ENCODE data around the gene MIOX. TPM values are rescaled to one million over a fixed set of nuclear protein-coding genes. Genes with fewer than 3 reads are reported as not detected.

MIOX gene
- total and polyA plus RNA-seq, 2 of the 13 experiments (the other 11 are each of a cell fraction or from before 2014, with no cell fraction given) = 1.5 to 2.9 TPM

DNA sequence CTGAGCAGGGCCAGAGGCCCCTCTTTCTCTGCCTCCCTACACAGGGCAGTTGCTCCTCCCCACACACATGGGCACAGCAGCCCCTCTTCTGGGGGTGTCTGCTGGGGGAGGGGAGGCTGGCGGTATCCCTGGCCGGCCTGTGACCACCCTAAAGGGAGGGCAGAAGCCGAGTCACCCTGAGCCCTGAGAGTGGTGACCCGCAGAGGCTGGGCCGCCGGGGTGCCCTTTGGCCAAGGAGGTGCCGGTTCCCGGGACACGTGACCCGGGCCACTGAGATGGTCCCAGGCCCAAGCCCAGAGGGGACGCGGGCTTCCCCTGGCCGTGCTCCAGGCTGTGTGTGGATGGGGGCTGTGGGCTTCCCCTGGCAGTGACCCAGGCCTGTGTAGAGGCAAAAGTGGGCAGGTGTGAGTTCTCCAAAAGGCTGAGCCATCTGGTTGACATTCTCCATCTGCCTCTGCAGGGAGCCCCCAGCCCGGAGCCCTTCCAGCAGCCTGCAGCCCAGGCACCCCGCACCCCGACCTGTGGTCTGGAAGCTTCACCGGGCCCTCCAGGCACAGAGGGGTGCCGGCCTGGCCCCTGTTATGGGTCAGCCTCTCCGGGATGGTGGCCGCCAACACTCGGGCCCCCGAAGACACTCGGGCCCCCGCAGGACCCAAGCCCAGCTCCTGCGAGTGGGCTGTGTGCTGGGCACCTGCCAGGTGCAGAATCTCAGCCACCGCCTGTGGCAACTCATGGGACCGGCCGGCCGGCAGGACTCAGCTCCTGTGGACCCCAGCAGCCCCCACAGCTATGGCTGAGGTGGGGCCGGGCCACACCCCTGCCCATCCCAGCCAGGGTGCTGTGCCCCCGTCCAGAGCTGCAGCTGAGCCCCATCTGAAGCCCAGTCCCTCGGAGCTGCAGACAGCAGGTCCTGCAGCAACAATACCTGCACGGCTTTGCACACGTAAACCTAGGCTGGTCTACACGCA lies 4.3 kb upstream of the MIOX start (continued):
- TF ChIP-seq, protein P1, sequence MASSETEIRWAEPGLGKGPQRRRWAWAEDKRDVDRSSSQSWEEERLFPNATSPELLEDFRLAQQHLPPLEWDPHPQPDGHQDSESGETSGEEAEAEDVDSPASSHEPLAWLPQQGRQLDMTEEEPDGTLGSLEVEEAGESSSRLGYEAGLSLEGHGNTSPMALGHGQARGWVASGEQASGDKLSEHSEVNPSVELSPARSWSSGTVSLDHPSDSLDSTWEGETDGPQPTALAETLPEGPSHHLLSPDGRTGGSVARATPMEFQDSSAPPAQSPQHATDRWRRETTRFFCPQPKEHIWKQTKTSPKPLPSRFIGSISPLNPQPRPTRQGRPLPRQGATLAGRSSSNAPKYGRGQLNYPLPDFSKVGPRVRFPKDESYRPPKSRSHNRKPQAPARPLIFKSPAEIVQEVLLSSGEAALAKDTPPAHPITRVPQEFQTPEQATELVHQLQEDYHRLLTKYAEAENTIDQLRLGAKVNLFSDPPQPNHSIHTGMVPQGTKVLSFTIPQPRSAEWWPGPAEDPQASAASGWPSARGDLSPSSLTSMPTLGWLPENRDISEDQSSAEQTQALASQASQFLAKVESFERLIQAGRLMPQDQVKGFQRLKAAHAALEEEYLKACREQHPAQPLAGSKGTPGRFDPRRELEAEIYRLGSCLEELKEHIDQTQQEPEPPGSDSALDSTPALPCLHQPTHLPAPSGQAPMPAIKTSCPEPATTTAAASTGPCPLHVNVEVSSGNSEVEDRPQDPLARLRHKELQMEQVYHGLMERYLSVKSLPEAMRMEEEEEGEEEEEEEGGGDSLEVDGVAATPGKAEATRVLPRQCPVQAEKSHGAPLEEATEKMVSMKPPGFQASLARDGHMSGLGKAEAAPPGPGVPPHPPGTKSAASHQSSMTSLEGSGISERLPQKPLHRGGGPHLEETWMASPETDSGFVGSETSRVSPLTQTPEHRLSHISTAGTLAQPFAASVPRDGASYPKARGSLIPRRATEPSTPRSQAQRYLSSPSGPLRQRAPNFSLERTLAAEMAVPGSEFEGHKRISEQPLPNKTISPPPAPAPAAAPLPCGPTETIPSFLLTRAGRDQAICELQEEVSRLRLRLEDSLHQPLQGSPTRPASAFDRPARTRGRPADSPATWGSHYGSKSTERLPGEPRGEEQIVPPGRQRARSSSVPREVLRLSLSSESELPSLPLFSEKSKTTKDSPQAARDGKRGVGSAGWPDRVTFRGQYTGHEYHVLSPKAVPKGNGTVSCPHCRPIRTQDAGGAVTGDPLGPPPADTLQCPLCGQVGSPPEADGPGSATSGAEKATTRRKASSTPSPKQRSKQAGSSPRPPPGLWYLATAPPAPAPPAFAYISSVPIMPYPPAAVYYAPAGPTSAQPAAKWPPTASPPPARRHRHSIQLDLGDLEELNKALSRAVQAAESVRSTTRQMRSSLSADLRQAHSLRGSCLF (CRISPR knock-in tag; IDR thresholded peaks at IDR 0.05; ENCODE audit: borderline replicate concordance) = no peak
- TF ChIP-seq HMG20B (CRISPR knock-in tag; conservative IDR thresholded peaks at IDR 0.05) (no peak), ARHGAP35 (CRISPR knock-in tag; IDR thresholded peaks at IDR 0.05; ENCODE audit: borderline replicate concordance) (no peak), THYN1 (CRISPR knock-in tag; IDR thresholded peaks at IDR 0.05; ENCODE audit: borderline replicate concordance, low read depth) (0 out of 2 replicates have a peak, but pooled peaks have one; percentile 51), ZBTB7B (CRISPR knock-in tag; IDR thresholded peaks at IDR 0.05) (no peak), ZNF543 (CRISPR knock-in tag; IDR thresholded peaks at IDR 0.05) (no peak), ZFX (CRISPR knock-in tag; IDR thresholded peaks at IDR 0.05; ENCODE audit: low read depth) (peak; percentile 48; the same call in 1 of the 2 replicates), NCOA2 (CRISPR knock-in tag; IDR thresholded peaks at IDR 0.05) (0 out of 2 replicates have a peak, but pooled peaks have one; percentile 17), MXI1 (IDR thresholded peaks at IDR 0.05; ENCODE audit: borderline replicate concordance, low read depth, low read length) (no peak), ZSCAN25 (CRISPR knock-in tag; IDR thresholded peaks at IDR 0.05) (no peak), LCORL (IDR thresholded peaks at IDR 0.05) (no peak), LCORL (CRISPR knock-in tag; IDR thresholded peaks at IDR 0.05) (0 out of 2 replicates have a peak, but pooled peaks have one; percentile 32), KLF13 (CRISPR knock-in tag; IDR thresholded peaks at IDR 0.05) (no peak), ZNF841 (CRISPR knock-in tag; IDR thresholded peaks at IDR 0.05; ENCODE audit: borderline replicate concordance) (no peak), YEATS2 (CRISPR knock-in tag; IDR thresholded peaks at IDR 0.05; ENCODE audit: borderline replicate concordance) (no peak), TAF1 (CRISPR knock-in tag; IDR thresholded peaks at IDR 0.05) (no peak), ISX (CRISPR knock-in tag; conservative IDR thresholded peaks at IDR 0.05) (no peak), ZNF282 (IDR thresholded peaks at IDR 0.05; ENCODE audit: partially characterized antibody) (no peak), TCF12 (IDR thresholded peaks at IDR 0.05) (no peak), TCF12 (CRISPR knock-in tag; IDR thresholded peaks at IDR 0.05) (no peak)
- TF ChIP-seq, protein P2, sequence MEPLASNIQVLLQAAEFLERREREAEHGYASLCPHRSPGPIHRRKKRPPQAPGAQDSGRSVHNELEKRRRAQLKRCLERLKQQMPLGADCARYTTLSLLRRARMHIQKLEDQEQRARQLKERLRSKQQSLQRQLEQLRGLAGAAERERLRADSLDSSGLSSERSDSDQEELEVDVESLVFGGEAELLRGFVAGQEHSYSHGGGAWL (CRISPR knock-in tag; IDR thresholded peaks at IDR 0.05) = no peak
- TF ChIP-seq, protein P3, sequence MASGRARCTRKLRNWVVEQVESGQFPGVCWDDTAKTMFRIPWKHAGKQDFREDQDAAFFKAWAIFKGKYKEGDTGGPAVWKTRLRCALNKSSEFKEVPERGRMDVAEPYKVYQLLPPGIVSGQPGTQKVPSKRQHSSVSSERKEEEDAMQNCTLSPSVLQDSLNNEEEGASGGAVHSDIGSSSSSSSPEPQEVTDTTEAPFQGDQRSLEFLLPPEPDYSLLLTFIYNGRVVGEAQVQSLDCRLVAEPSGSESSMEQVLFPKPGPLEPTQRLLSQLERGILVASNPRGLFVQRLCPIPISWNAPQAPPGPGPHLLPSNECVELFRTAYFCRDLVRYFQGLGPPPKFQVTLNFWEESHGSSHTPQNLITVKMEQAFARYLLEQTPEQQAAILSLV (CRISPR knock-in tag; IDR thresholded peaks at IDR 0.05; ENCODE audit: borderline replicate concordance) = no peak
- TF ChIP-seq, protein P4, sequence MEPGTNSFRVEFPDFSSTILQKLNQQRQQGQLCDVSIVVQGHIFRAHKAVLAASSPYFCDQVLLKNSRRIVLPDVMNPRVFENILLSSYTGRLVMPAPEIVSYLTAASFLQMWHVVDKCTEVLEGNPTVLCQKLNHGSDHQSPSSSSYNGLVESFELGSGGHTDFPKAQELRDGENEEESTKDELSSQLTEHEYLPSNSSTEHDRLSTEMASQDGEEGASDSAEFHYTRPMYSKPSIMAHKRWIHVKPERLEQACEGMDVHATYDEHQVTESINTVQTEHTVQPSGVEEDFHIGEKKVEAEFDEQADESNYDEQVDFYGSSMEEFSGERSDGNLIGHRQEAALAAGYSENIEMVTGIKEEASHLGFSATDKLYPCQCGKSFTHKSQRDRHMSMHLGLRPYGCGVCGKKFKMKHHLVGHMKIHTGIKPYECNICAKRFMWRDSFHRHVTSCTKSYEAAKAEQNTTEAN (CRISPR knock-in tag; conservative IDR thresholded peaks at IDR 0.05) = no peak
